NCI-H69 (cell line): ENCODE measurements around the gene BBS10.
"Not testable (repeated sequence)": the region's sequence is repeated elsewhere in the genome, so short reads cannot be mapped to it uniquely, and the experiment has no call there.

Source experiments
- DNase-seq: peaks from one replicate; lab custom pipeline; 2025; lab: John Stamatoyannopoulos, UW

The BBS10 gene

DNA sequence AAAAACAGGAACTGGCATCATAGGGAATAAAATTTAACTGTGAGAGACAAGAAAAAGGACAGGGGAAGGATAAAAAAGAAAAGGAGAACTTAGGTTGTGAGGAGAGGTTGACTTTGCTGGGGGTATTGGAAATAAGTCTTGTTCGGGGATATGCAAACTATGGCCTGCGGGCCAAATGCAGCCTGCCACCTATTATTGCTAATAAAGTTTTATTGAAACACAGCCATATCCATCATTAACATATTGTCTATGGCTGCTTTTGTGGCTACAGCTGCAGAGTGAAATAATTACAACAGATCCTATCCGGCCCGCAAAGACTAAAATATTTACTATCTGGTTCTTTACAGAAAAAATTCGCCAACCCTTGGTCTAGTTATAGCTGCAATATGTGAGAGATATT lies 18.6 kb downstream of the BBS10 start:
- no peak for DNase-seq

DNA sequence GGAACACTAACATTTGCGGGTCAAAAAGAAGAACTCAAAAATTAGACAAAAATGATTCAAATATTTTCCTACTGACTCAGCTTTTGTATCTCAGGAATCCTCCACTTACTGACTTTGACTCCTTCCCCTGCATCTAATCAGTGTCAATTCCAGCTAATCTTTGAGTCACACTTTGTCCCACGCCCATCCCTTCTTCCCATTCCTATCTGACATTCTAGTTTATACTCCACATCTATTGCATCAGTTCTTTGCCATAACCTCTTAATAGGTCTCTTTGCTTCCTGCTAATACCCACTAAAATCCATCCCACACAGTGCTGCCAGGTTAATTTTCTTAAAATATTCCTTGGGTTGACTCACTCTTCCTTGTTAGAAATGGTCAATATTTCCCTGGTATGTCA lies 19.1 kb downstream of the BBS10 start:
- DNase-seq, result no peak

DNA sequence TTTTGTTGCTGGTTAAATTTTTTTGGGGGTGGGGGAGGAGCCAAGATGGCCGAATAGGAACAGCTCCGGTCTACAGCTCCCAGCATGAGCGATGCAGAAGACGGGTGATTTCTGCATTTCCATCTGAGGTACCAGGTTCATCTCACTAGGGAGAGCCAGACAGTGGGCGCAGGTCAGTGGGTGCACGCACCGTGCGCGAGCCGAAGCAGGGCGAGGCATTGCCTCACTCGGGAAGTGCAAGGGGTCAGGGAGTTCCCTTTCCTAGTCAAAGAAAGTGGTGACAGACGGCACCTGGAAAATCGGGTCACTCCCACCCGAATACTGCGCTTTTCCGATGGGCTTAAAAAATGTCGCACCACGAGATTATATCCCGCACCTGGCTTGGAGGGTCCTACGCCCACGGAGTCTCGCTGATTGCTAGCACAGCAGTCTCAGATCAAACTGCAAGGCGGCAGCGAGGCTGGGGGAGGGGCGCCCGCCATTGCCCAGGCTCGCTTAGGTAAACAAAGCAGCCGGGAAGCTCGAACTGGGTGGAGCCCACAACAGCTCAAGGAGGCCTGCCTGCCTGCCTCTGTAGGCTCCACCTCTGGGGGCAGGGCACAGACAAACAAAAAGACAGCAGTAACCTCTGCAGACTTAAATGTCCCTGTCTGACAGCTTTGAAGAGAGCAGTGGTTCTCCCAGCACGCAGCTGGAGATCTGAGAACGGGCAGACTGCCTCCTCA lies 28.5 kb downstream of the BBS10 start:
- not testable (repeated sequence) for DNase-seq

- DNase-seq, result peak; percentile 3
Observed at GRCh38 chr12:76318773-76319594, 29.2 kb downstream of the BBS10 start.

GRCh38 chr12:76317976-76318375 lies 30.2 kb downstream of the BBS10 start:
- no peak for DNase-seq

GRCh38 chr12:76316468-76316867 lies 31.7 kb downstream of the BBS10 start:
- DNase-seq, result no peak

- DNase-seq, result peak; percentile 37
Observed at GRCh38 chr12:76313299-76313698, 34.9 kb downstream of the BBS10 start.

- no peak for DNase-seq
Observed at GRCh38 chr12:76312315-76312714, 35.9 kb downstream of the BBS10 start.

DNA sequence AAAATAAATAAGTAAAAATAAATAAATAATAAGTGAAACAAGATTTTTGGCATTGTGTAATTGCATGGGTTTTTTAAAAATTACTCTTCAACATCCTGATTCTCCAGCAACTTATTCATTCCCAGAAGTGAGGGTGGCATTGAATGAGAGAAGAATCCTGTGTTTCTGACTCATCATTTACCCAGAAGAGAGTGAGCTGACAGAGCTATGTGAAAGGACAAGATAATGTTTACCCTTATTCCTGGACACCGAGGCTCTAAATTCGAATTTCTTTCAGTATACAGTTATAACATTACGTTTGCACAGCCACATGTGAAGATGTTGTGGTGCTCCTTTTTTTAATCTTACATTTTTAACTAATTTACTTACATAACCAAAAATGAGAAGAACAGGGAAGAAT lies 36.4 kb downstream of the BBS10 start:
- DNase-seq, result no peak

DNA sequence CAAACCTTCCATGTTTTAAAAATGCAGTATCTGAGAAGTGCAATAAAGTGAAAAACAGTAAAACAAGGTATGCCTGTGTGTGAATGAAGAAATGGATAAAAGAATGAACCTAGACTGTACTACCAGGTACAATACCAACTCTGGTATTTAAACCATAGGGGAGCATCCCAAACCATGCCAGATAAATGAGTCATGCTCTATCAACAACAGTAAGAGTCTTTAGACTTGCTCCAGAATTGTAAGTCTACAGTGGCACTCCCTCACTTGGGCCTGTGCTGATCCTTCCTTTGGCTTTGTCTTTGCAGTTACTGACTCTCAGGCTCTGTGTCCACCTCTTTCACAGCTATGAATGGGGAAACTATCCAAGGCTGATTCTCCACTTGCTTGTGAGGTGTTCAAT lies 38.1 kb downstream of the BBS10 start:
- no peak for DNase-seq

GRCh38 chr12:76308866-76309265 lies 39.3 kb downstream of the BBS10 start:
- DNase-seq, result no peak

DNA sequence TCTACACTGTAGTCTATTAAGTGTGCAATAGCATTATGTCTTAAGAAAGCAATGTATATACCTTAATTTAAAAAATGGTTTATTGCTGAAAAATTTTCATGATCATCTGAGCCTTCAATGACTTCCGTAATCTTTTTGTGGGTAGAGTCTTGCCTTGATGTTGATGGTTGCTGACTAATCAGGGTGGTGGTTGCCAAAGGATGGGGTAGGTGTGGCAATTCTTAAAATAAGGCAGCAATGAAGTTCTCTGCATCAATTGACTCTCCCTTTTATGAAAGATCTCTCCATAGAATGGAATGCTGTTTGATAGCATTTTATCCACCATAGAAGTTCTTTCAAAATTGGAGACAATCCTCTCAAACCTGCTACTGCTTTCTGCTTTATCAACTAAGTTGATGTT lies 41.1 kb downstream of the BBS10 start:
- DNase-seq, result no peak

GRCh38 chr12:76303989-76304460 lies 44.2 kb downstream of the BBS10 start:
- no peak for DNase-seq

DNA sequence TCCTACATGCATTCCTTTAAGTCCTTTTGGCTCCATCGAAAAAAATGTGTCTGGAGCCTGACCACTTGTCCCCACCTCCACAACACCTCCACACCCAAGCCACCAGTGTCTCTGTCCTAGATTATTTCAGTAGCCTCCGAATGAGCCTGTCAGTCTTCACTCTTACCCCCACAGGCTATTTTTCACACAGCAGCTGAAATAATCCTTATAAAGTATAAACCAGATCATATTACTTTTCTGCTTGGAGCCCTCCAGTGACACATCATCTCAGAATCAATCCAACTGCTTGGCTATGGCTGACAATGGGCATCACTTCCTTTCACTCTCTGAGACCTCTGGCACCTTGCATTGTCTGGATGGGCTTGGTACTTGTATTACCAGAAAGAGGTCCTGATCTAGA lies 44.9 kb downstream of the BBS10 start:
- DNase-seq, result no peak

- DNase-seq, result no peak
Observed at GRCh38 chr12:76300297-76300665, 47.9 kb downstream of the BBS10 start.

DNA sequence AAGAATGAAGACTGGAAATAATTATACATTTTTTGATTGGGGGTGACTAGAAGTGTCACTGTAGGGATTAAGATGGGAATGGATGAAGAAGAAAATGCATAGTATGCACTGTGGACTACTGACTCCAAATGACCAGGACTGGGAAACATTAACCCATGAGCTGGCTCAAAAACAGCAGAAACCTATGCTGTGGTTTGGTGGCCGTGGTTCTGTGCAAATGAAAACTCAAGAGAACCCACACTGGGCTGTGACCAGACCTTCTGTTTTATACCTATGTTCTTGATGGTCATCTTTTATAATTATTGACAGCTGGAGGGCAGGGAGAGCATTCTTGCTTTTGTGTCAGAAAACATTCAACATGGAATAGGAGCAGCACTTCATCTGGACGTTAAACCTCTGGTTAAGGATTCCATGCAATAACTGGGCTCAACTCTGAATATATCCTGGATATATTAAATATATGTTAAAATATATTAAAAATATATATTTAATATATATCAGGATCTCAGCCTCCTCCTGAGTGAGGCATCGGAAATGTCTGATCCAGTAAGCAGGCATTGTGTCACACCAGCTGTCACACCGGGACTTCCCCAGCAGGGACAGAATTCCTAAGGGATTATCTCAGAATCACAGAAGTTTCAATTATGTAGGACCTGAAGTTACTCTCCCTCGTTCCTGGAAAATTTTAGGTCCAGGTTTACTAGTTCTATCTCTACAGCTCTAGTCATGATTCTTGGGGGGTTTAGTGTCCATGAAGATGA lies 48.5 kb downstream of the BBS10 start:
- no peak for DNase-seq
